GM13976 (cell line): ENCODE measurements around the gene TAF4.

ENCODE experiments used
- DNase-seq: peaks from one replicate; pipeline ENCODE4 v3.0.0; 2012; ENCODE audit warnings: low spot score
- in situ Hi-C: fragments of 300-500 bp; cut with MboI; formaldehyde crosslinking; loops from one replicate; pipeline ENCODE4 v1.12.0; 2022; ENCODE audit warnings: low sequenced_read_pairs, mixed read lengths, inconsistent platforms; ENCODE audit not compliant: unreplicated experiment
- TF ChIP-seq, protein P1 (sequence below): IDR thresholded peaks from 2 replicates; pipeline ENCODE4 v1.5.1; 2012; ENCODE audit warnings: borderline replicate concordance, mild to moderate bottlenecking; ENCODE audit not compliant: insufficient read depth; ENCODE audit errors: extremely low read depth, missing control alignments, control extremely low read depth

TAF4 gene

GRCh38 chr20:62052336-62052841, 13.3 kb downstream of the TAF4 start:
- in situ Hi-C loops, result no loop called here
- TF ChIP-seq, protein P1, sequence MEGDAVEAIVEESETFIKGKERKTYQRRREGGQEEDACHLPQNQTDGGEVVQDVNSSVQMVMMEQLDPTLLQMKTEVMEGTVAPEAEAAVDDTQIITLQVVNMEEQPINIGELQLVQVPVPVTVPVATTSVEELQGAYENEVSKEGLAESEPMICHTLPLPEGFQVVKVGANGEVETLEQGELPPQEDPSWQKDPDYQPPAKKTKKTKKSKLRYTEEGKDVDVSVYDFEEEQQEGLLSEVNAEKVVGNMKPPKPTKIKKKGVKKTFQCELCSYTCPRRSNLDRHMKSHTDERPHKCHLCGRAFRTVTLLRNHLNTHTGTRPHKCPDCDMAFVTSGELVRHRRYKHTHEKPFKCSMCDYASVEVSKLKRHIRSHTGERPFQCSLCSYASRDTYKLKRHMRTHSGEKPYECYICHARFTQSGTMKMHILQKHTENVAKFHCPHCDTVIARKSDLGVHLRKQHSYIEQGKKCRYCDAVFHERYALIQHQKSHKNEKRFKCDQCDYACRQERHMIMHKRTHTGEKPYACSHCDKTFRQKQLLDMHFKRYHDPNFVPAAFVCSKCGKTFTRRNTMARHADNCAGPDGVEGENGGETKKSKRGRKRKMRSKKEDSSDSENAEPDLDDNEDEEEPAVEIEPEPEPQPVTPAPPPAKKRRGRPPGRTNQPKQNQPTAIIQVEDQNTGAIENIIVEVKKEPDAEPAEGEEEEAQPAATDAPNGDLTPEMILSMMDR, result no peak
- no peak for DNase-seq

DNA sequence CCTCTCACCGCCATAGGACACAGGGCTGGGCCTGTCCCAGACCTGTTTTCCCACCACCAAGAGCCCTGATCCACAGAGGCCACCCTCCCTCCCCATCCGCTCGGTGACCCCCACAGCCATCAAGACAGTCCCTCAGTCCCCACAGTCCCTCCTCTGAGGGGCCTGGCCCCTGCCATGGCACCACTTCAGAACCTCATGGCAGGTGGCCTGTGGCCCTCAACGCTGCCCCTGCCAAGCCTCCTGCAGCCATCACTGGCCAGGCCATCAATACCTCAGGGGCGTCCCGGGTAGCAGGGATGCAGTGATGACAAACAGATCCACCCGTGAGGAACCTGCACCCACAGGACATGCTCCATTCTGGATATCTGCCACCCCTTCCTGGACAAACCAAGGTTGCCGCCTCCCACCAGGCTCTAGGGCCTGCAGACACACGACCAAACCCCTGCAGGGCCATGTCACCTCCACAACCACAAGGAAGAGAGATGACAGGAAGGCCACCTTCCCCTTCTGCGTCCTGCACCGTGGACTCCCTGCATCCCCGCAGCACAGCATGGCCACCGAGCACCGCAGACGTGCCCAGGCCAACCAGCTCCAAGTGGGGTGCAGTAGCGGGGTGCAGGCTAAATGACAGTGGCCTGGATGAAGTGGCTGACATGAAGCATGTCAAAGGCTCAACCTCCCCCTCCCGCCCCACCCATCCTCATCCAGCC, 14.0 kb downstream of the TAF4 start:
- TF ChIP-seq, protein P1, result no peak
- no peak for DNase-seq
- in situ Hi-C loops, result no loop called here

- no peak for DNase-seq
- TF ChIP-seq, protein P1, result no peak
- in situ Hi-C loops, result no loop called here
Measured at GRCh38 chr20:62051144-62051543, 14.5 kb downstream of the TAF4 start.

DNA sequence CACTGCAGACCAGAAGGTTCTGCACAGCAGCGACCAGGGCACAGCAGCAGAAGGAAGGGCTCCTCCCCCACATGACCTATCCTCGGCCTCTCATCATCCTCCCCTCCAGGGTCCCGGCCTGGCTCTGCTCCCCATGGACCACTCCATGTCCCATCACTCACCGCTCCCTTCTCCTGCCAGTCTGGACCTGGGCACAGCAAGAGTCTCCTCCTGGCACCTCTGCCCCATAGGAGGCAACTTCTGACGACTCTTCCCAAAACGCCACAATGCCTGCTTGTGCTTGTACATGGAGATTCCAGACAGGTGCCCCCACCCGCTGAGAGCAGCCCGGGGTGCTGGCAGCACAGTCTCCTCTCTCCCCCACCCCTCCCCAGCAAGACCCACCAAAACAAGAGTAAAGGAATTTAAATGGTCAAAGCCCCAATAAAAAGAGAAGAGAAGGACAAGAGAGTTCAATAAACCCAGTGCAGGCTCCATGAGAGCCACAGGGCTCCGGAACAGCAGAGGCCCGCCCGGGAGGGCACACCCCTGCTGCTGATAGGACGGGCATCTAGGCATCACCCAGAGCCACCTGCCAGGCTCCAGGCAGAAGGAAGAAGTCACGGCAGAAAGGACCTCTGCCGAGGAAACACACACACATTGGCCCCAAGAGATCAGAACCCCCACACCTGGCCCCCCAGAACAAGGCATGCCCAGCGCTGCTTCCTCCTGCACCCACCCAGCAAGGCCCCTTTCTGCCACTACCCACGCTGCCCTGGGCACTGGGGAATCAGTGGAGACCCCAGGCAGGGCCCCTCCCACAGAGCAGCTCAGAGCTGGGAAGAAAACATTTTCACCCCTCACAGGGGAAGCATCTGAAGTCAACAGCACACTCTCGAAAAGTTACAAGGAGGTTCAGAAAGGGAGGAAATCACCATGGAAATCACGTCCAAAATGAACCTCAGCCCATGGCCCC, 15.2 kb downstream of the TAF4 start:
- TF ChIP-seq, protein P1, result no peak
- in situ Hi-C loops, result no loop called here
- DNase-seq, result no peak

DNA sequence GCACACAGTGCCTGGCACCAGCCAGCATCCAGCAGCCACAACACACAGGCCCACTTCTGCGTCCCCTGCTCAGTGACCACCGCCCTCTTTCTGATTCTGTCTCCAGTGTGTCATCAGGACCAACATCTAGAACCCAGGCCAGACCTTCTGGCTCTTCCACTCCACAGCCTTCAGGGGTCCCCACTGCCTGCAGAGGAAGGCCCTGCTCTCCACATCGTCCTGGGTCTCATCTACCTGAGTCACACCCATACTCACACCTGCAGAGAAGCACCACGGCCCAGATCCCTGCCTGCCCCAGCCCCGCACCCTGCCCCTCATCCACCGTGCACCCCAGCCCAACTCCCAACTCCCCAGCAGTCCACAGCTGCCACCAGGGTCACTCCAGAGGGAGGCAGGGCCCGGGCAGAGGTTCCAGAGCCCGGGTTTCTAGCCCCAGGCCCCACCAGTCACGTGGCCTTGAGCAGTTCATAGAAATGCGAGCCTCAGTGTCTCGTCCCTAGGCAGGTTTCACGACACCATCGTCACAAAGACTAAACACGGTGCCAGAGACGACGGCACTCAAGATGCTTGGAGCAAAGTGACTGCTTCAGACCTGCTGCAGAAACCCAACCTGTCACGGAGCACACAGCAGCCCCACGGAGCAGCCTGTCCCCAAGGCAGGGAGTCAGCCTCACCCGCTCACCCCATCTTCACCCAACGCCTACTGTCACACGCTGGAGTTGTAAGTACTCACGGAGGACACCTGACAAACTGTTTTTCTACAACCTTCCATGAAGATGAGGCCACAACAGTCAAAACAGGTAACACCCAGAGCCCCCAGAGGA, 16.1 kb downstream of the TAF4 start:
- TF ChIP-seq, protein P1, result no peak
- no peak for DNase-seq
- in situ Hi-C loops, result no loop called here

- TF ChIP-seq, protein P1, result no peak
- in situ Hi-C loops, result no loop called here
- DNase-seq, result no peak
Measured at GRCh38 chr20:62048821-62049291, 16.8 kb downstream of the TAF4 start.
